AG04450 (cell line): ENCODE measurements around the gene HYAL4. TPM values are rescaled to one million over a fixed set of nuclear protein-coding genes. Genes with fewer than 3 reads are reported as not detected.
"Not testable (repeated sequence)": the region's sequence is repeated elsewhere in the genome, so short reads cannot be mapped to it uniquely, and the experiment has no call there.

ENCODE experiments used
- CTCF ChIA-PET: fragments of 300-600, 350-600 bp; formaldehyde crosslinking; extraction: SDS; loops from one replicate; lab custom pipeline; 2022; ENCODE audit warnings: antibody characterized with exemption, inconsistent platforms; lab: Charles Lee
- POLR2A ChIA-PET: fragments of 350-600 bp; formaldehyde crosslinking; extraction: SDS; loops from one replicate; lab custom pipeline; 2021; ENCODE audit warnings: antibody characterized with exemption, inconsistent platforms; lab: Yijun Ruan, JAX
- DNase-seq: peaks from one replicate; pipeline ENCODE4 v3.0.0-alpha.2; 2011; ENCODE audit warnings: low read depth, low spot score
- H3K27ac ChIP-seq: one replicate; pipeline ENCODE4 v1.5.1; 2012; ENCODE audit warnings: low read depth, low read length, control low read depth
- H3K27me3 ChIP-seq: one replicate; pipeline ENCODE4 v1.6.0; 2012; ENCODE audit warnings: low read length; ENCODE audit not compliant: control insufficient read depth, insufficient read depth
- H3K4me3 ChIP-seq: 2 replicates; pipeline ENCODE4 v1.5.1; 2011; ENCODE audit warnings: mild to moderate bottlenecking, low read depth, low read length, control low read depth
- H3K9me3 ChIP-seq: 2 replicates; pipeline ENCODE4 v1.5.1; 2012; ENCODE audit warnings: low read length; ENCODE audit not compliant: control insufficient read depth, insufficient read depth
- polyA plus RNA-seq: library from polyadenylated mRNA; depleted of rRNA; stranded (reverse); fragments of >200 nt; gene quantifications from 2 replicates; pipeline ENCODE4 v1.2.3, GENCODE V29; 2011
- TF ChIP-seq, protein P1 (sequence below): IDR thresholded peaks from 2 replicates; pipeline ENCODE4 v1.5.1; 2011; ENCODE audit warnings: low read depth, low read length, control low read depth, inconsistent platforms

HYAL4 gene
- polyA plus RNA-seq, 1 experiment, result not detected

DNA sequence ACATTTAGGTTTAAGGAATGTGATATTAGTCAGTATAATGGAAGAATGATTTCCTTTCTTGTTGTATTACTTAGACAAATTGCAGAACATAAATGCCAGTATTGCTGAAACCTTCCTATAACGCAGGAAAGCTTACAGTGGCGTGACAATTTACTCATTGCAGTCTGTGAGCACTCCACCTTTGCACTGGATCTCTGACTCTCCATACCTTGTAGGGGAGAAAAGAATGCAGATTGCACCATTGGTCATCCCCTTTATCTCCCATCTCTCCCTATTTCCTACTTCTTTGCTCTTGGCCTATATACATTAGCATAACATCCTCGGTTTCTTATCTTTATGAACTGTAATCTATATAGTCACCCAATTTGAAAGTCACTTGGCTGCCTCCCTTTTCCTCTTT lies 28.1 kb upstream of the HYAL4 start:
- H3K9me3 ChIP-seq, result no peaks in the 10 kb centered on the region
- CTCF ChIA-PET, result no interaction called here
- DNase-seq, result no peak
- H3K4me3 ChIP-seq, result no peak overlapping the region
- H3K27me3 ChIP-seq, result no peaks in the 10 kb centered on the region
- POLR2A ChIA-PET, result no interaction called here
- TF ChIP-seq, protein P1, sequence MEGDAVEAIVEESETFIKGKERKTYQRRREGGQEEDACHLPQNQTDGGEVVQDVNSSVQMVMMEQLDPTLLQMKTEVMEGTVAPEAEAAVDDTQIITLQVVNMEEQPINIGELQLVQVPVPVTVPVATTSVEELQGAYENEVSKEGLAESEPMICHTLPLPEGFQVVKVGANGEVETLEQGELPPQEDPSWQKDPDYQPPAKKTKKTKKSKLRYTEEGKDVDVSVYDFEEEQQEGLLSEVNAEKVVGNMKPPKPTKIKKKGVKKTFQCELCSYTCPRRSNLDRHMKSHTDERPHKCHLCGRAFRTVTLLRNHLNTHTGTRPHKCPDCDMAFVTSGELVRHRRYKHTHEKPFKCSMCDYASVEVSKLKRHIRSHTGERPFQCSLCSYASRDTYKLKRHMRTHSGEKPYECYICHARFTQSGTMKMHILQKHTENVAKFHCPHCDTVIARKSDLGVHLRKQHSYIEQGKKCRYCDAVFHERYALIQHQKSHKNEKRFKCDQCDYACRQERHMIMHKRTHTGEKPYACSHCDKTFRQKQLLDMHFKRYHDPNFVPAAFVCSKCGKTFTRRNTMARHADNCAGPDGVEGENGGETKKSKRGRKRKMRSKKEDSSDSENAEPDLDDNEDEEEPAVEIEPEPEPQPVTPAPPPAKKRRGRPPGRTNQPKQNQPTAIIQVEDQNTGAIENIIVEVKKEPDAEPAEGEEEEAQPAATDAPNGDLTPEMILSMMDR, result no peak
- no peak overlapping the region for H3K27ac ChIP-seq

DNA sequence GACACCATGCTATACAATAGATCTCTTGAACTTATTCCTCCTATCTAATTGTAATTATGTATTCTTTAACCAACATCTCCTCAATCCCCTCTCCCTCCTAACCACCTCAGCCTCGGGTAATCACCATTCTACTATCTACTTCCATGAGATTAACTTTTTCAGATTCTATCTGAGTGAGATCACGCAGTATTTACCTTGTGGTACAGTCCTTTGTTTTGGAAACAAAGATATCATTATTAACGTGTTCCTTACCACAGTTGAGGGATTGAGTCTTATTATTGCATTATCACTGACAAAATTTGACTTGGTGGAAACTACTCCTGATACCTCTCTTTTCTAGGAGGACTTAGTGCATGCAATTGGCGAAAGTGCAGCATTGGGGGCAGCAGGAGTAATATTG lies 26.0 kb upstream of the HYAL4 start:
- ChIA-PET CTCF (no interaction called here), POLR2A (no interaction called here)
- no peaks in the 10 kb centered on the region for H3K9me3 ChIP-seq
- H3K27me3 ChIP-seq, result no peaks in the 10 kb centered on the region
- no peak for DNase-seq
- H3K4me3 ChIP-seq, result no peak overlapping the region
- no peak overlapping the region for H3K27ac ChIP-seq
- TF ChIP-seq, protein P1, result no peak

DNA sequence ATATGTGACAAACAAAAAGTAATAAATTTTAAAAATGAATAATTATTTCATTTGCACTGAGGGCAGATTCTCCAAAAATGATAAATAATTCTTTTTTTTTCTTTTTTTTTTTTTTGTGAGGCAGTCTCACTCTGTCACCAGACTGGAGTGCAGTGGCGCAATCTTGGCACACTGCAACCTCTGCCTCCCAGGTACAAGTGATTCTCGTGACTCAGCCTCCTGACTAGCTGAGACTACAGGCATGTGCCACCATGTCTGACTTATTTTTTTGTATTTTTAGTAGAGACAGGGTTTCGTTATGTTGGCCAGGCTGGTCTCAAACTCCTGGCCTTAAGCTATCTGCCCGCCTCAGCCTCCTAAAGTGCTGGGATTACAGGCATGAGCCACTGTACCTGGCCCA lies 25.2 kb upstream of the HYAL4 start:
- POLR2A ChIA-PET, H3K4me3 ChIP-seq, H3K9me3 ChIP-seq, CTCF ChIA-PET, H3K27ac ChIP-seq, H3K27me3 ChIP-seq, DNase-seq: not testable (repeated sequence)

DNA sequence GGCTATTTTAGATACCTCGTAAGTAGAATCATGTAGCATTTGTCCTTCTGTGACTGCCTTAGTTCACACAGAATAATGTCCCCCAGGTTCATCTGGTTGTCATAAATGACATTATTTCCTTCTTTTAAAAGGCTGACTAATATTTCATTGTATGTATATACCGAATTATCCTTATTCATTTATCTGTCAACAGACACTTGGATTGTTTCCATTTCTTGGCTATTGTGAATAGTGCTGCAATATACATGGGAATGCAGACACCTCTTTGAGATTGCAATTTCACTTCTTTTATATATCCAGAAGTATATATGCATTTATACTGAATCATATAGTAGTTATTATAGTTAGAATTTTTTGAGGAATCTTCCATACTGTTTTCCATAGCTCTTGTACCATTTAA lies 24.1 kb upstream of the HYAL4 start:
- ChIA-PET CTCF (no interaction called here), POLR2A (no interaction called here)
- no peak overlapping the region for H3K4me3 ChIP-seq
- no peaks in the 10 kb centered on the region for H3K9me3 ChIP-seq
- TF ChIP-seq, protein P1, result no peak
- DNase-seq, result no peak
- H3K27me3 ChIP-seq, result no peaks in the 10 kb centered on the region
- no peak overlapping the region for H3K27ac ChIP-seq

DNA sequence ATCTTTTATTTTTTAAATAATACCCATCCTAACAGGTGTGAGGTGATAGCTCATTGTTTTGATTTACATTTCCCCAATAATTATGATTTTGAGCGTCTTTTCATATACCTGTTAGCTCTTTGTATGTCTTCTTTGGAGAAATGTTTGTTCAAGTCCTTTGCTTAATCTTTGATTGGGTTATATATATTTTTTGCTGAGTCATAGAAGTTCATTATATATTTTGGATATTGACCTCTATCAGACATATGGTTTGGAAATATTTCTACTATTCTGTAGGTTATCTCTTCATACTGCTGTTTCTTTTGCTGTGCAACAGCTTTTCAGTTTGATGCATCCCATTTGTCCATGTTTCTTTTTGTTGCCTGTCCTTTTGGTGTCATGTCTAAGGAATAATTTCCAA lies 23.6 kb upstream of the HYAL4 start:
- H3K4me3 ChIP-seq, result no peak overlapping the region
- no peaks in the 10 kb centered on the region for H3K27me3 ChIP-seq
- ChIA-PET POLR2A (no interaction called here), CTCF (no interaction called here)
- DNase-seq, result no peak
- TF ChIP-seq, protein P1, result no peak
- no peaks in the 10 kb centered on the region for H3K9me3 ChIP-seq
- H3K27ac ChIP-seq, result no peak overlapping the region
